ENCODE results near the gene MORN1.

Gene MORN1

DNA sequence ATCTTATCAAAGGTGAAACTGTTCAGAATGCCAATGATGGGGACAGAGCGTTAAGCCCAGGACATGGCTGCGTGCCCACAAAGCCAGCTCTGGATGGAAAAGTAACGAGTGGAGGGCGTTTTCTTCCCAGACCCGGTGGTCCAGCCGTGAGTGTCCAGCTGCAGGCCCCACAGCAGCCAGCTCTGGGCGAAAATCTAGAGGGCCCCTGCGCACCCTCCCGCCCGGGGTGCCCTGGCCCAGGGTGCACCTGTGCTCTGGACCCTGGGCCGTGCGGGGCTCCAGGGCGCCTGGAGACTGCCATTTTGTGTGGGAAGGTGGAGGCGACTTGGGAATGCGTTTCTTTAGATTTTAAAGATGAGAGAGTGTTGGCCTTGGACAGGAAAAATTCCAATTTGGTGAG lies 104.4 kb downstream of the MORN1 start:
- DNase-seq = no peak

DNA sequence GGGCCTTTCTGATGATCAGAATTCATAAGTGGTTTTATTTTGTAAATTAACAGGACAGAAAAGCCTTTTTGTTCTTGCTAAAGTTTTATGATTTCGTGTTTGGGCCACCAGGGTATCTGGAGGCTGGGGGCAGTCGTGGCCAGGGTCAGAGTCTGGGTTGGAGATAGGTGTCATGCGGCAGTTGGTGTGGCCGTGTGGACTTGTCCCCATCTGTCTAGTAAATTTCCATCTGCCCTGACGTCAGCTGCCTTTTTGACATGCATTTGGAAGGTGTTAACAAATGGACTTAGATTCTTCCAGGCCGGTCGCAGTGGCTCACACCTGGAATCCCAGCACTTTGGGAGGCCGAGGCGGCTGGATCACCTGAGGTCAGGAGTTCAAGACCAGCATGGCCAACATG lies 106.4 kb downstream of the MORN1 start:
- DNase-seq = no peak

DNA sequence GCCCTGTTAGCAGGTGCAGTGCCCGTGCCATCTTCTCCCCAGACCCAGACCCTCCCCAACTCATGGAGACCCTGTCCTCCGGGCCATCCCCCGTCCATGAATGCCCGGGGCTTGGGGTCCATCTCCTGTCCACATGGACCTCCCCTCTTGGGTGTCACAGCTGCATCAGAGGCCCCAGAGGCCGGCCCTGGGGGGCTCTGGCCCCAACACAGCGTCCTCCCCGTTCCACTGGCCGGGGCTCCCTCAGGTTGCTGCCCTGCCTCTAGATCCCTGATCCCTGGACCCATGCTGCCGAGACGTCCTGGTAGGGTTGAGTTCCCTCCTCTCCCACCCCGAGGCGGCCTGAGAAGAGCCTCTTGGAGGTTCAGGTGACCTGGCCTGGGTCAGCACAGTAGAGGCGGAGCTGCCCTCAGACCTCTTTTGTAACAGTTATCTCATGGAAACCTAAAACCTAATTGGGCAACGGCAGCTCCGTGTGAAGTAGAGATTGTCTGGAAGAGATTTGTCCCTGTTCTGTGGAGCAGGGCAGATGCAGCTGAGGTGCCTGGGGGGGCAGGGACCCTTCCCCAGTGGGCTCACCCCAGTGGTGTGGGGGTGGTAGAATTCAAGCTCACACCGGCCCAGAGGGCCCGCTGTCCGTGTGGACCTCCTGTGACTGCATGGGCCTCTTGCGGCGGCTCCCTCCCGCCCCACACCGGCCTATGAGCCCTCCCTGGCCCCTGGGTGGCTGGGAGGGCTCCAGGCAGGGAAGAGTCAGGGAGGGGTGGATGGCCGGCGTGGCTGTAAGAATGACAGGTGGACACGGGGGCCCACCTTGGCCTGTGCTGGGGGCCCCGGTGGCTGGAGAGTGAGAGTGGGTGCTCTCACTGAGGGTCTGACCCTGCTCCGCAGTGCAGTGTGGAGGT lies 107.1 kb downstream of the MORN1 start:
- no peak for DNase-seq

DNA sequence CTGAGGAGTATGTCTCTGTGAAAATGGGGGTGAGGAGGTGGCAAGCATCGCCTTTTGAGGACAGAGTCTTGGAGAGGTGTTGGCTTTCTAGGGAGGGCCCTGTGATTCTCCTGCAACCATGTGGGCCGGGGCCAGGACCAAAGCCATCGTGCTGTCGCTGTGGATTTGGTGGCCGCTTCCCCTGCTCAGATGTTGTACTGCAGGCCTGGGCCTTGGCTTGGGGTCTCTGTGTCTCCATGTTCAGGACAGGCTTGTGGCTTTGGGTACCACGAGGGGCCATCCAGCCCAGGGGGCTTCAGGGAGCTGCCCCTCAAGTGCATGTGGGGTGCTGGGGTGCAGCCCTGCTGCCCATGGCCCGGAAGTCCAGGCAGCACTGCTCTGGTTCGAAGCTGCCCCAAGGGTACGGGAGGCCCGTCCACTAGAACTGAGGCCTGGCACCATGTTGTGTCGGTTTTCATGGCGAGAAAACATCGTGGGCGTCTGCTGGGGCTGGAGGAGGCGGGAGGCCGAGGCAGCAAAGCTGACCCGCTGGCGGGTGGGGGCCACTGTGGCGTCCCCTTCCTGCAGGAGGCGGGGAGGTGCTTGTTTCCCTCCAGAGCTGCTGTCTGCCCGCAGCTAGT lies 107.9 kb downstream of the MORN1 start:
- DNase-seq = no peak

DNA sequence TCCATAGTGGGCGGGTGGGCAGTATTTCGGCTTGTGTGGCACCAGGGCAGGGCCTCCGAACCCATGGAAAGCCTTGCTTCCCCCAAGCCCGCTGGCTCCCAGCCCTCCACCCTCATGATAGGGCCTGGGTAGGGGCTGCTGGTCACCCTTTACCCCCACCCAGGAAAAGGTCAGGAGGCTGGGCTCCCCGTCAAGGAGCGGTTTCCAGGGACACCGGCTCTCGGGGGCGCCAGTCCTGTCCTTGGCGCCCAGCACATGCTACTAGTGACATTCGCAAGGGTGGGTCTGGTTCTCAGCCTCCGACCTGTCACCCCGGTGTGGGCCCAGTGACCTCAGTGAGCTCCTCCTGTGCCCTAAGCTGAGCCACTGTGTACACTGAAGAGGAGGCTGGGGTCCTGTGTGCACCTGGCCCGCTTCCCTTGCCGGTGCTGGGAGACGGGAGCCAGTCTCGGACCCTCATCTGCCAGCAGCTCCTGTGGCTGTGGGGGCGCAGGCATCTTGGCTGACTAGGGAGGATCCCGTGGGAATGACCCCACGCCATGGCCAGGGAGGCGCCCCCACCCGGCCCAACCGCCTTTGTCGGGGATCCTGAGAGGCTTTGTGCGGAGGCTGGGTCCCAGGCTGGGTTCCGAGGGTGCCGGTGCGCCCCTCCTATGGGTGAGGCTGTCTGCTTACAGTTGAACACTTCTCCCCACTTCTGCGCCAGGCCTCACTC lies 108.6 kb downstream of the MORN1 start:
- DNase-seq = no peak

DNA sequence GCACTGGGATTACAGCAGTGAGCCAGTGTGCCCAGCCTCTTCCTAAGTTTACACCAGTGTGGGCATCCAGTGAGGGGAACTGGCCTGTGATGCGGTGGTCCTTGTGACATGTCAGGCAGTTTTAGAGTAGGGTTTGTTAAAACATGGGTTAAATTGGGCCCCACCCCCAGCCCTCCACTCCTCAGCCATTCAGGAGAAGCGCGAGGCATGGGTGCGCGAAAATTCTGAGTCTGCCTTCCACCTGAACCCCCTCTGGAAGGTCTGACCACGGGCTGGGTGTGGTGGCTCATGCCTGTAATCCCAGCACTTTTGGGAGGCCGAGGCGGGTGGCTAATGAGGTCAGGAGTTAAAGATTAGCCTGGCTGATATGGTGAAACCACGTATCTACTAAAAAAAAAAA lies 111.5 kb downstream of the MORN1 start:
- DNase-seq = no peak

DNA sequence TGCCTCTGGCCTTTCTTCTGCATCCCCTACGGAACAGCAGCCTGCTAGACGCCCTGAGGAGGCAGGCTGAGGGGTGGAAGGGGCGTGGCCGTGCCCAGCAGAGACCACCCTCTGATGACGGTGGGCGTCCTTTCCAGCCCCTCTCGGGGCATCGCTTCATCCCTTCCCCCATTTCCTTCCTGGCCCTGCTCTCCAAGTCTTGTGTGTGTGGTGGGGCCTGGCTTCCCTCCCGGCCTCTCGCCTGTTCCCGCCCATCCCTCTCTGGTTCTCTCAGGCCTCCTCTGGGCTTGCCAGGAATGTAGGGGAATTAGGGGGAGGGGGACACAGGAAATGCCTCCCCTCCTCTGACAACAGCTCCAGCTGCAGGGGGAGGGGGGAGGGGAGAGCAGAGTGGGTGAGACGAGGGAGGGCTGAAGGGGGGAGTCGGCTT lies 112.1 kb downstream of the MORN1 start:
- no peak for DNase-seq

DNA sequence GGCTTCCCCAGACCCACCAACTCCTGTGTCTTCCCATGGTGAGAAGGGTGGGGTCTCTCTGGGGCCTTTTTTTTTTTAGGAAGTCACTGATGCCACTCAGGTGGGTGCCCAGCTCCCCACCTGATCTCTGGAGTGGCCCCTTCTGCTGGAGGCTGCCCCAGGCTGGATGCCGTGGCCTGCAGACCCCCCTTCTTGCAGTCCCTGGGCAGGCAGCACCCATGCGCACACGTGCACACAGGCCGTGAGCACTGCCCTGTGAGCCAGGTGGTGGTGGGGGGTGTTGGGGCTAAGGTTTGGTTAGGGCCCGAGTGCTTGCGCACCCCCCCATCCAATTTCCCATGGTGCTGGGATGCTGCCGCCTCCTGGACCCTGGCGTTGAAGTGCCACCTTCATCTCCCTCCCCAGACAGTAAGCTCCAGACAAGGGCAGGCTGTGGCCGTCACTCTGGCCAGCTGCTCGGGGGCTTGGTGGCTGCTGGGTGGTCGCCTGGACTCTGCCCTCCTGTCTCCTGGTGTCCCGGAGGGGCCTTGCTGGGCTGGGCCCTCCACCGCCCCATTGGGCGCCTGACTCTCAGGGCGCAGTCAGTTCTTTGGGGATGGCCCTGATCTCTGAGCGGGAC lies 112.7 kb downstream of the MORN1 start:
- no peak for DNase-seq

DNA sequence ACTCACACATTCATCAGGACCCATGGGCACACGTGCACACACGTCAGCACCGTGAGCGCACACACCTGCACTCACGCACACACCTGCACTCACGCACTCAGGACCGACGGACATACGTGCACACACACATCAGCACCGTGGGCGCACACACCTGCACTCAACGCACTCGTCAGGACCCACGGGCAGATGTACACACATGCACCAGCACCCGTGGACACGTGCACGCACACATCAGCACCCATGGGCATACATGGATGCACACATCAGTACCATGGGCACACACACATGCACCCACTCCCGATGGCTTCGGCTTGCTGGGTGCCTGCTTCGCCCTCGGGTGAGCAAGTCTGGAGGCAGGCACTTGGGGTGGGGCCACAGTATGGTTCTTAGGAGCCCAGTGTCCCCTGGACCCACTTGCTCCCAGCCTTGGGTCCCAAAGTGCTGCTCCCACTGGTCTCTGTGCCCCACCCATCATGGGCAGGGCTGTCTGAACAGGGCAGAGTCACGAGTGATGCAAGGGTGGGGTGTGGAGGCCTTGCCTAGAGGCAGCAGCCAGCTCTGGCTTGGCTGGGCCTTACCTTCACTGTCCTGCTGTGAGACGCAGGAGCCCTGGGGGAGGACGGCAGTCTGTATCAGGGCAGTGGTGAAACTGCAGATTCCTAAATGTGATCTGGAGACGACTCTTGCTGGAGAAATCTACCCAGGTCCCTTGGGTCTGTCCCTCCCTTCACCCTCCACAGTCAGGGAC lies 113.4 kb downstream of the MORN1 start:
- DNase-seq = no peak

DNA sequence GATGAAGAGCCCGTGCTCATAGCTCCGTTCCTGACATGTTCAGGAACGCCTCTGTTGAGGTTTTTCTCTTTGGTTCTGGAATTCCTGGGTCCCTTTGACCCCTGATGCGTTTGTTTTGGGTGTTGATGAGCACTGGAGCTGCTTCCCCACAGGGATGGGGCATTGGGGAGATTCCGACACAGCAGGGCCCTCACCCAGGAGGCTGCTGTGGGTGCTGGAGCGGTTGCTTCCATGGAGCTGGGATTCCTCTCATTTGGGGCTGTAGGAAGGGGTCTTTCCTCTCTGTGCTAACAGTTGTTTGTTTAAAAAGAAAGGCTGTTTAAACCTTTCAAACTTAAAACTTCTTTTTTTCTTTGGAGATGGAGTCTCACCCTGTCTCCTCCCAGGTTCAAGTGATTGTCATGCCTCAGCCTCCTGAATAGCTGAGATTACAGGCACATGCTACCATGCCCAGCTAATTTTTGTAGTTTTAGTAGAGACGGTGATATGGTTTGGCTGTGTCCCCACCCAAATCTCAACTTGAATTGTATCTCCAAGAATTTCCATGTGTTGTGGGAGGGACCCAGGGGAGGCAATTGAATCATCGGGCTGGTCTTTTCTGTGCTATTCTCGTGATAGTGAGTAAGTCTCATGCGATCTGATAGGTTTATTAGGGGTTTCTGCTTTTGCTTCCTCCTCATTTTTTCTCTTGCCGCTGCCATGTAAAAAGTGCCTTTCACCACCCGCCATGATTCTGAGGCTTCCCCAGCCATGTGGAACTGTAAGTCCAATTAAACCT lies 114.4 kb downstream of the MORN1 start:
- no peak for DNase-seq

DNA sequence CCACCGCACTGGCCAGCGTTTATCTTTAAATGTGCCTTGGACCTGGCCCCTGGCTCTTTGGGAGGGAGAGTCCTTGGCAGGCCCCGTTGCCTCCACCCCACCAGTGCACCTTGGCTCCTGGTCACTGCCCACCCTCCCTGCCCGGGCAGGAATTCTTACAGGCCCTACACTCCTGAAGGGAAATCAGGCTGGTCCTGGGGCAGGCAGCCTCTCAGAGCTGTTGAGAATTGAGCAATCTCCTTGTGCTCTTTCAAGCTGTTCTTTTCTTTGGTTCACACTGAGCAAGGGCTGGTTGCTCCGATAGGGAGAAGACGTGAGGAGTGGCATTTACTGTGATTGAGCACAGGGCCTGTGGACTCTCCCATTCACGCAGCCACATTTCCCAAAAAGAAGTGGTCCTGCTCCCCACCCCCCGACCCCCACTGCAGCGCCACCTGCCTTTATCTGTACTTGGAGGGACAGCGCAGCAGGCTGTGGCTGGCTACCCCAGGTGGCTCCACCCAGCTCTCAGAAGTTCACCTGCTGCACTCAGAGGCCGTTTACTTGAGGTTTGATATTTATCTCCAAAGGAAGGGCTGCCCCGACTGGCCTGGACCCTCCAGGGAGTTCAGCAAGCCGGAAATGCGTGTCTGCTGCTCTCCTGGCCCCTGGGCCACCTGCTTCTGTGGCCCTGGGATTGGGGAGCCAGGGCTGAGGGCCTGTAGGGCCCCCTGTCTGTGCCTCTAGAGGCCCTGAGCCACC lies 115.4 kb downstream of the MORN1 start:
- DNase-seq = peak; percentile 88

DNA sequence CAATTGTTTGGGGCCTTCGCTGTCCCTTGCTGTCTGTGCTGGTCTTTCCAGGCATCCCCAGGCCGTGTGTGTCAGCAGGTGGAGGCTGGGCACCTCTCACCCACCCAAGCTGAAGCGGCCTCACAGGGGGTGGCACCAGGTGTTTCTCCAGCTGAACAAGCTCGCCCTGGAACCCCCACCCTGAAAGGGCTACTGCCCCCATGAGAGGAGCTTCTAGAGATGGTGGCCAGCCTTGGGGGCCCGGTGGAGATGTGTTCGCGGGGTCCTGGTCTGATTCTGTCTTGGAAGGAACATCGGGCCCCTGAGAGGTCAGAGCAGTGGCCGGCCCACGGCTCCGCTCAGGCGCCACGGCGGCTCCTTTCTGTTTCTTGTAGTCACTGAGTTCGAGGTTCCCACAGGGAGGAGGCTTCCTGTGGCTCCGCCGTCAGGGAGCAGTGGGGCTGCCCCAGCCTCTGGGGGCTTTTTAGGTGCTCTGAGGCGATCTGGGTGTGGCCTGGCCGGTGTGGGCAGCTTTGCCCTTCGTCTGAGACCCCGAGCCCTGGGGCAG lies 116.4 kb downstream of the MORN1 start:
- no peak for DNase-seq

DNA sequence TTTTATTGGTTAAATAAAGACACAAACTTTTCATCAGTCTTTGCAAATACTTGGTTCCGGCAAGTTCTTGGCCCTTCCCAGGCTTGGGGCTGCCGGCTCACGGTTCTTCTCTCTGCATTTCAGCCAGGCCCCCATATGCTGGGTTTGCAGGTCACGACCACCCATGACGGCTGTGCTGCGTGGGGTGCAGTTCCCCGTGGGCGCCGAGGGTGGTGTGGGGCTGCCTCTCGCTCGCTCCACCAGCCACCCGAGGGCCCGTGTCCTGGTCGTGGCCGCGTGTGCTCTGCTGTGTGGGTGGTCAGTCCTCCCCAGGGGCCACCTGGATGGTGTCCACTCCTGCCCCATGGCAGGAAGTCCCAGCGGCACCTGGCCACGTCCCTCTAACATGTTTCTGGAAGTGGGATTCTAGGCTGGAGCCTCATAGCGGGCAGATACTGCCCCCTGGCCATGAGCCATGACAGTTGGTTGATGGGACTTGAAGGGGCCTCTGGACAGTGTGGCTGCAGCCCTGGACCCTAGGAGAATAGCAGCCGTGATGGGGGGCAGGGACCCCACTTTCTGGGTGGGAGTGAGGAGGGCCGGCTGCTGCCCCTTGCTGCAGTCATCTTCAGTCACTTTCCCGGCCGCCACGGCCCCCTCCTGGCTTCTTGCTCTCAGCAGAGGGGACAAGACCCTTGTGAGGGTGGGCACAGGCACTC lies 117.0 kb downstream of the MORN1 start:
- DNase-seq = no peak

DNA sequence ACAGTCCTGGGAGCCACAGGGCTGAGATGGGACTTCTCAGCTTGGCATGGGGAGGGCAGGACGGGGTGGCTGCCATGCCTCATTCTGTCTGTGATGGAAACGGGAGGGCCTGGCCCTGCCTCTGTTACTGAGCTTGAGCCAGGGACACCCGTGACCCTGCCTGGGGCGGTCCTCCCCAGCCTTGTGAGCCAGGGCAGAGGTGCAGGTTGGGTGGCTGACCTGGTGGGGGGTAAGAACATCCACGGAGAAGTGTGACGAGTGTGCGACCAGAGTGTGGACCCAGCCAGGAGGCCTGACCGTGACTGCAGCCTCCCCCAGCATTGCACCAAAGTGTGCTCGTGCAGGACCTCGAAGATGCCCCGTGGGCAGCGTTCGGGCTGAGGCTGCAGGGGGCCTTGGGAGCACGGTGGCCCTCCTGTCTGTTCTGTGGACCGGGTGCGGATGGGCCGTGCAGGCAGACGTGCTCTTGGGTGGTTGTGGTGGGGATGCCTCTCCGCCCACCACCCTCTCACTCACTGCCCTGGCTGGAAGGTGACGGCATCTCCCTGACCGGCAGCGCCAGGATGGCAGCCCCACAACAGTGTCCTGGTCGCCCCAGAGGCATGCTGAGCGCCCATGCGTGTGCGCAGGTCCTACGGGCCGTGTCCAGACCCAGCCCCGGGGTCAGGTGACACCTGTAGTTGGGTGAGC lies 117.8 kb downstream of the MORN1 start:
- no peak for DNase-seq

DNA sequence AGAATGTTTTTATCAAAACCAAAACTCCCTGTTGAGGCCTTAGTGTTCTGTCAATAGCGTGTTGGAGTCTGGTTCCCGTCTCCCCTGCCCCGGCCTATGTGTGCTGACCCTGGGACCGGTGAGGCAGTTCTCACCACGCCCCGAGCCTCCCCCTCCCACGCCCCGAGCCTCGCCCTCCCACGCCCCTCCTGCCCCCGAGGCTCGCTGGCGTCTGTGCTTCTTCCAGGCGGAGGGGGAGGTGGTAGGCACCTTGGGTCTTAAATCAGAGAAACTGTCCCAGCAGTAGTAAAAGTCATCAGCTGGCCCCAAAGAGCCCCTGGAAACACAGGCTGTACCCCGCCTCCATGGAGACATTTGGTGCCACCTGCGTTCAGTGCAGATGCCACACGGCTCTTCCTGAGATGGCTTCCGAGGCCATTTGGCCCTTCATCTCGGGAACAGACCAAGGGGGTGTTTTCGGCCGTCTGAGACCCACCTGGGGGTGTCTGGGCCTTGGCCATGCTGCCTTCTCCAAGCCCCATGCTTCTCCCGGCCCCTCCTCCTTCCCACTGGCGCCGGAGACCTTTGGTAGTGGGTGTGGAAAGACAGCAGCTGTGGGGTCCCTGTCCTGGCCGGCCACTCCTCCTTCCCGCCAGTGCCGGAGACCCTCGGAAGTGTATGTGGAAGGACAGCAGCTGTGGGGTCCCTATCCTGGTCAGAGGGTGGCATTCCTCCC lies 118.5 kb downstream of the MORN1 start:
- no peak for DNase-seq

DNA sequence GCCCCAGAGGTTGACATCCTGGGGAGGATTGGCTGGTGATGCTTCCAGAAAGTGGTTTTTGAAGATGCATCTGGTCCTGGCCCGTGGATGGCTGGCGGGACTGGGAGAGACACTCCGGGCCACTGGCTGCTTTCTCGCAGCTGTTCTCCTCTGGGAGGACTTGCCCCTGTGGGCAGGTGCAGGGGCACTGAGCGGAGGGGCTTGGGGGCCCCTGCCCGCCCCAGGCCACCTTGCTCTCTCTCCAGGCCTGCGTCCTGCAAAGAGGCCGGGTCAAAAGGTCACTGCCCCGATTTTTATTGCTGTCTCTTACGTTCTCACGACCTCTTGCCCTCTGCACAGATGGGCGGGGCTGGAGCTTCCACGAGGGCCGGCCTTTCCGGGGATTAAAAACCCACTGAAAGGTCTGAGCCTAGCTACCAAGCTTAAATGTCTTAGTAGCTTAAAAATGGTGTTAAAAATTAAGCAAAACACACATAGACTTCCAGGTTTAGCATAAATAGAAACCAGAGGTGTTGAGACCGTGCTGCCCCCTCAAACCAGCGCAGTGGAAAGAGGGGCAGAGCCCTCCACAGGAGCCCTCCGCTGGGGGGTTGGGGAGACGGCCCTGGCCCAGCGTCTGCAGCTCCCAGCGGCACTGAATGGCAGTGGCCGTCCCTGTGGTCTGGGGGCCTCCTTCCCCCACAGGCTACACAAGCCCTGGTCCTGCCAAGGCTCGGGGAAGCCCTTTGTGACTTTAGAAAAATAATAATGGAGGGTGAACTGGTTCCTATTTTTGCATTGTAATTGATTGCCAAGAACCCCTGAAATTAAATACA lies 119.3 kb downstream of the MORN1 start:
- DNase-seq = no peak
